ENCODE measurements around the gene GTF2A2.
A peak's percentile ranks its signal among the peaks of the same experiment; 100 is the strongest.
"Not testable (repeated sequence)": the region's sequence is repeated elsewhere in the genome, so short reads cannot be mapped to it uniquely, and the experiment has no call there.

GTF2A2 gene

GRCh38 chr15:59668556-59668955, 11.2 kb upstream of the GTF2A2 start:
- DNase-seq: no peak

- no peak for DNase-seq
Observed at GRCh38 chr15:59662260-59662659, 4.9 kb upstream of the GTF2A2 start.

- no peak for DNase-seq
Observed at GRCh38 chr15:59659366-59659765, 2.1 kb upstream of the GTF2A2 start.

- no peak for DNase-seq
Observed at GRCh38 chr15:59657635-59658125, 365 bp upstream of the GTF2A2 start.

- DNase-seq: no peak
Observed at GRCh38 chr15:59654046-59654445, 3.3 kb downstream of the GTF2A2 start.

- no peak for DNase-seq
Observed at GRCh38 chr15:59649603-59650002, 7.7 kb downstream of the GTF2A2 start.

GRCh38 chr15:59647085-59647484, 10.2 kb downstream of the GTF2A2 start:
- no peak for DNase-seq

- DNase-seq: no peak
Observed at GRCh38 chr15:59646277-59646676, 11.0 kb downstream of the GTF2A2 start.

GRCh38 chr15:59645812-59646211, 11.5 kb downstream of the GTF2A2 start:
- not testable (repeated sequence) for DNase-seq

GRCh38 chr15:59644756-59645155, 12.6 kb downstream of the GTF2A2 start:
- no peak for DNase-seq

- no peak for DNase-seq
Observed at GRCh38 chr15:59642351-59642750, 15.0 kb downstream of the GTF2A2 start.

- DNase-seq: not testable (repeated sequence)
Observed at GRCh38 chr15:59637507-59637906, 19.8 kb downstream of the GTF2A2 start.

- no peak for DNase-seq
Observed at GRCh38 chr15:59636184-59636583, 21.1 kb downstream of the GTF2A2 start.

GRCh38 chr15:59632714-59633113, 24.6 kb downstream of the GTF2A2 start:
- no peak for DNase-seq

GRCh38 chr15:59622289-59622688, 35.0 kb downstream of the GTF2A2 start:
- DNase-seq: peak; percentile 27

GRCh38 chr15:59618406-59618805, 38.9 kb downstream of the GTF2A2 start:
- no peak for DNase-seq

- no peak for DNase-seq
Observed at GRCh38 chr15:59616379-59616778, 40.9 kb downstream of the GTF2A2 start.

GRCh38 chr15:59615661-59616060, 41.7 kb downstream of the GTF2A2 start:
- DNase-seq: no peak

GRCh38 chr15:59614153-59614552, 43.2 kb downstream of the GTF2A2 start:
- DNase-seq: no peak

GRCh38 chr15:59611276-59612260, 45.7 kb downstream of the GTF2A2 start, which contains the start of gene GCNT3:
GCNT3 (plus strand) TSS chr15:59611783; CDS start chr15:59618239, 6,456 bp downstream.
- no peak for DNase-seq

- no peak for DNase-seq
Observed at GRCh38 chr15:59609730-59610712, 47.3 kb downstream of the GTF2A2 start.

- DNase-seq: no peak
Observed at GRCh38 chr15:59605994-59606393, 51.3 kb downstream of the GTF2A2 start.

- DNase-seq: no peak
Observed at GRCh38 chr15:59598461-59598860, 58.9 kb downstream of the GTF2A2 start.

All from activated naive CD4-positive, alpha-beta T cell treated with Interleukin-2 at 50 U/mL for 16 hours (primary cell).